ENCODE results near the gene PREB. TPM values are rescaled to one million over a fixed set of nuclear protein-coding genes. Genes with fewer than 3 reads are reported as not detected.

Gene PREB
- total and polyA plus RNA-seq, 2 of the 13 experiments (the other 11 are each of a cell fraction or from before 2014, with no cell fraction given) = 112 to 192 TPM

DNA sequence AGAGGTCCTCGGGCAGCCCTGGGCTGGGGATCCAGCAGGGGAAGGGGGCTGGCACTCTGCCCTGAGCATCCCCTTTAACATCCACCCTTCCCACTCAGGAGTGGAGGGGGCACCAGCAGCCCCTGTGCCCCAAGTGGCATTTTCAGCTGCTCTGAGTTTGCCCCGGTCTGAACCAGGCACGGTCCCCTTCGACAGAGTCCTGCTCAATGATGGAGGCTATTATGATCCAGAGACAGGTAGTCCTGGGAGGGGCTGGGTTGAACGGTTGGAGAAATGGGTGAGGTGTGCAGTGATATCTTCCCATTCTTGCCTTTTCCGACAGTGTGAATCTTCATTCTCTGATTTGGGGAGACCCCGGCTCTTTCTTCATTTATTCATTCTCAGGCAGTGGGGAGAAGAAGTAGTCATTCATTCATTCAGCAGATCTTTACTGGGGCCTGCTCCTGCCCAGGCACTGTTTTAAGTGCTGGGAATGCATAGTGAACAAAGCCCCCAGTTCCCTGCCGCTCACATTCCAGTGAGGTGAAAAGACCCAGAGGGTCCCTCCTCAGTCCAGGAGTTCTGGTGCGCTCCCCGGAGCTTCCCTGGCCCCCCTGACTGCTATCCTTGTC lies 49.3 kb downstream of the PREB start (continued):
- peak; percentile 49; the same call in 1 of the 2 replicates for TF ChIP-seq ZNF292 (CRISPR knock-in tag; IDR thresholded peaks at IDR 0.05; ENCODE audit: borderline replicate concordance, low read depth)
- no peak for TF ChIP-seq MZF1 (CRISPR knock-in tag; IDR thresholded peaks at IDR 0.05; ENCODE audit: borderline replicate concordance)
- TF ChIP-seq, protein P1, sequence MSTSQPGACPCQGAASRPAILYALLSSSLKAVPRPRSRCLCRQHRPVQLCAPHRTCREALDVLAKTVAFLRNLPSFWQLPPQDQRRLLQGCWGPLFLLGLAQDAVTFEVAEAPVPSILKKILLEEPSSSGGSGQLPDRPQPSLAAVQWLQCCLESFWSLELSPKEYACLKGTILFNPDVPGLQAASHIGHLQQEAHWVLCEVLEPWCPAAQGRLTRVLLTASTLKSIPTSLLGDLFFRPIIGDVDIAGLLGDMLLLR (CRISPR knock-in tag; IDR thresholded peaks at IDR 0.05) = 0 out of 2 replicates have a peak, but pooled peaks have one; percentile 34
- no peak for TF ChIP-seq TP53 (CRISPR knock-in tag; conservative IDR thresholded peaks at IDR 0.05)
- no peak for TF ChIP-seq ZNF576 (CRISPR knock-in tag; IDR thresholded peaks at IDR 0.05)
- no peak for TF ChIP-seq RXRA (CRISPR knock-in tag; IDR thresholded peaks at IDR 0.05)
- TF ChIP-seq NFAT5 (CRISPR knock-in tag; IDR thresholded peaks at IDR 0.05) = no peak
- no peak for TF ChIP-seq UBTF (CRISPR knock-in tag; IDR thresholded peaks at IDR 0.05)
- TF ChIP-seq ZNF275 (CRISPR knock-in tag; IDR thresholded peaks at IDR 0.05; ENCODE audit: borderline replicate concordance) = no peak
- TF ChIP-seq LCORL (IDR thresholded peaks at IDR 0.05) = no peak
- peak; percentile 32; the same call in 1 of the 2 replicates for TF ChIP-seq LCORL (CRISPR knock-in tag; IDR thresholded peaks at IDR 0.05)
- TF ChIP-seq ZMAT3 (CRISPR knock-in tag; conservative IDR thresholded peaks at IDR 0.05) = peak; percentile 68; the same call in 1 of the 2 replicates
- peak; percentile 53; the same call in 1 of the 2 replicates for TF ChIP-seq NCOA1 (CRISPR knock-in tag; IDR thresholded peaks at IDR 0.05)
- 0 out of 2 replicates have a peak, but pooled peaks have one; percentile 3 for TF ChIP-seq ZNF709 (CRISPR knock-in tag; IDR thresholded peaks at IDR 0.05)

All from HepG2 (cell line).